OCI-LY1 (cell line): ENCODE results near the gene COL25A1.

Experiments used
- H2AFZ ChIP-seq: fragments of 200-600 bp; sonication (generic), shearing (Covaris generic); 2 replicates; pipeline ENCODE4 v1.6.0; 2014; ENCODE audit warnings: antibody characterized with exemption, mild to moderate bottlenecking, low read length
- H3F3A ChIP-seq: fragments of 200-600 bp; sonication (generic), shearing (Covaris generic); 2 replicates; pipeline ENCODE4 v1.6.0; 2014; ENCODE audit warnings: mild to moderate bottlenecking, antibody characterized with exemption, low read length, moderate library complexity; ENCODE audit not compliant: insufficient read depth
- H3K27ac ChIP-seq: fragments of 200-600 bp; sonication (generic); 2 replicates; pipeline ENCODE4 v1.5.1; 2014; ENCODE audit warnings: low read length, mixed run types, mild to moderate bottlenecking, low read depth; ENCODE audit not compliant: poor library complexity, severe bottlenecking
- H3K27me3 ChIP-seq: fragments of 200-600 bp; sonication (generic); 2 replicates; pipeline ENCODE4 v1.6.0; 2014; ENCODE audit warnings: antibody characterized with exemption, mild to moderate bottlenecking, low read length, moderate library complexity; ENCODE audit not compliant: insufficient read depth
- H3K36me3 ChIP-seq: fragments of 200-600 bp; sonication (generic); 2 replicates; pipeline ENCODE4 v1.6.1; 2014; ENCODE audit warnings: mild to moderate bottlenecking, antibody characterized with exemption, low read length, moderate library complexity, mixed read lengths; ENCODE audit not compliant: insufficient read depth
- H3K4me1 ChIP-seq: fragments of 200-600 bp; sonication (generic); 2 replicates; pipeline ENCODE4 v1.5.1; 2014; ENCODE audit warnings: mild to moderate bottlenecking, low read length, moderate library complexity; ENCODE audit not compliant: insufficient read depth, severe bottlenecking
- H3K4me2 ChIP-seq: fragments of 200-600 bp; sonication (generic), shearing (Covaris generic); 2 replicates; pipeline ENCODE4 v1.6.1; 2014; ENCODE audit warnings: low read length
- H3K4me3 ChIP-seq: fragments of 200-600 bp; sonication (generic); 2 replicates; pipeline ENCODE4 v1.5.1; 2014; ENCODE audit warnings: low read length, low read depth, mild to moderate bottlenecking, mixed read lengths; ENCODE audit not compliant: poor library complexity, severe bottlenecking
- H3K79me2 ChIP-seq: fragments of 200-600 bp; shearing (Covaris generic); 2 replicates; pipeline ENCODE4 v1.6.1; 2016; ENCODE audit warnings: mixed run types, low read length, mixed read lengths; ENCODE audit not compliant: insufficient read depth
- H3K9ac ChIP-seq: fragments of 200-600 bp; sonication (generic), shearing (Covaris generic); 2 replicates; pipeline ENCODE4 v1.6.1; 2014; ENCODE audit warnings: mild to moderate bottlenecking, low read length, mixed read lengths
- H3K9me2 ChIP-seq: fragments of 200-600 bp; sonication (generic), shearing (Covaris generic); 2 replicates; pipeline ENCODE4 v1.6.1; 2014; ENCODE audit warnings: low read depth, mild to moderate bottlenecking, low read length, mixed read lengths
- H3K9me3 ChIP-seq: fragments of 200-600 bp; shearing (Covaris generic); 2 replicates; pipeline ENCODE4 v1.6.1; 2014; ENCODE audit warnings: low read length, mixed read lengths
- H4K20me1 ChIP-seq: fragments of 200-600 bp; sonication (generic), shearing (Covaris generic); 2 replicates; pipeline ENCODE4 v1.6.0; 2016; ENCODE audit warnings: mild to moderate bottlenecking, low read length; ENCODE audit not compliant: insufficient read depth
- CTCF ChIP-seq: fragments of 200-600 bp; sonication (generic), shearing (Covaris generic); IDR thresholded peaks from 2 replicates; pipeline ENCODE4 v1.5.1; 2017; ENCODE audit warnings: mild to moderate bottlenecking, antibody characterized with exemption, low read length, moderate library complexity, mixed read lengths
- EZH2 ChIP-seq: fragments of 200-600 bp; sonication (generic), shearing (Covaris generic); IDR thresholded peaks from 2 replicates; pipeline ENCODE4 v1.8.0; 2017; ENCODE audit warnings: borderline replicate concordance, mixed run types, mild to moderate bottlenecking, antibody characterized with exemption, low read length, moderate library complexity, mixed read lengths

The COL25A1 gene

GRCh38 chr4:109256818-109257217 lies 45.6 kb downstream of the COL25A1 start:
- TF ChIP-seq CTCF (no peak), EZH2 (no peak)
- H2AFZ ChIP-seq = no peak overlapping the region
- no peaks in the 10 kb centered on the region for H3K9me3 ChIP-seq
- H3K4me2 ChIP-seq = no peak overlapping the region
- no peak overlapping the region for H3K27ac ChIP-seq
- no peaks in the 10 kb centered on the region for H3K9me2 ChIP-seq
- H3K4me3 ChIP-seq = no peak overlapping the region
- H3F3A ChIP-seq = no peaks in the 10 kb centered on the region
- no peaks in the 10 kb centered on the region for H4K20me1 ChIP-seq
- H3K4me1 ChIP-seq = no peaks in the 10 kb centered on the region
- no peaks in the 10 kb centered on the region for H3K27me3 ChIP-seq
- H3K36me3 ChIP-seq = no peaks in the 10 kb centered on the region
- H3K79me2 ChIP-seq = no peaks in the 10 kb centered on the region
- no peak overlapping the region for H3K9ac ChIP-seq

DNA sequence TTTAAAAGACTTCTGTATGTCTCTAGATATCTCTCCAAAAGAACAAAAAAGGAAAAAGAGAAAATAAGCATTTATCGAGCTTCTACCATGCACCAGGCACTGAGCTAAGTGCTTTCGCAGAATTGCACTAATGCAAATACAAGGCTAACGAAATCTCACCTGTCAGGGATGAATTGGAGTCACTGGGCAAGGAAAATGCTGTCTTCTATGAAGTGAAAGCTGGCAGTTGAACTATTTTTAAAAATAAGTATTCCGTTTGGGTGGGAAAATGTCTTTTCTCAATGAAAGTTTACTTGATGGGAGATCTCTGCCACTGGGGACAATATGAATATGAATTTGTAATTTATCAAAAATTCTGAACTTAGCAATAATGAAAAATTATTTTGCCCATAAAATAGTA lies 47.6 kb downstream of the COL25A1 start:
- Histone ChIP-seq H3K79me2 (no peaks in the 10 kb centered on the region), H3K4me2 (no peak overlapping the region), H3K36me3 (no peaks in the 10 kb centered on the region), H3K9me3 (no peaks in the 10 kb centered on the region), H3K4me1 (no peaks in the 10 kb centered on the region), H3K27ac (no peak overlapping the region), H3K27me3 (no peaks in the 10 kb centered on the region), H3F3A (no peaks in the 10 kb centered on the region), H2AFZ (no peak overlapping the region), H3K4me3 (no peak overlapping the region), H3K9ac (no peak overlapping the region), H3K9me2 (no peaks in the 10 kb centered on the region), H4K20me1 (no peaks in the 10 kb centered on the region)
- TF ChIP-seq EZH2 (no peak), CTCF (no peak)

DNA sequence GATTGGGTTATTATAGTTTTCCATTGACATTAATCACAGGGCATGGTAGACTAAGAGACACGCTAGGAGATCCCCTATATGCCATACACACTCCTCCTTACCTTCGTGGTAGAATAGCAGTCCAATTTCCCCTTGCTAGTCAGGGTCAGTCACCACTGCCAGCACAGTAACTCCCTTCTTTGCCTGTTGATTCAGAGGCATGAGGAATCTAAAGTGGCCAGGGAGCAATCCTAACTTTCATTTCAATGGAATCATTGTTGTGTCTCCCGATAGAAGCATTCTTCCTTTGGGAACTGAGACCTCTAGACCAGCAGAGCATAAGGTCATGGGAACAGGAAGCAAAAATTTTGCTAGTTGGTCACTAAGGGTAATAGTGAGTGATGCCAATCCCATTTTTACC lies 51.1 kb downstream of the COL25A1 start:
- Histone ChIP-seq H3K4me3 (no peak overlapping the region), H3K9ac (no peak overlapping the region), H4K20me1 (no peaks in the 10 kb centered on the region), H3K27me3 (no peaks in the 10 kb centered on the region), H3K4me1 (no peaks in the 10 kb centered on the region), H3F3A (no peaks in the 10 kb centered on the region), H3K4me2 (no peak overlapping the region), H3K79me2 (no peaks in the 10 kb centered on the region), H2AFZ (no peak overlapping the region), H3K36me3 (no peaks in the 10 kb centered on the region), H3K27ac (no peak overlapping the region), H3K9me3 (no peaks in the 10 kb centered on the region), H3K9me2 (no peaks in the 10 kb centered on the region)
- TF ChIP-seq EZH2 = no peak

DNA sequence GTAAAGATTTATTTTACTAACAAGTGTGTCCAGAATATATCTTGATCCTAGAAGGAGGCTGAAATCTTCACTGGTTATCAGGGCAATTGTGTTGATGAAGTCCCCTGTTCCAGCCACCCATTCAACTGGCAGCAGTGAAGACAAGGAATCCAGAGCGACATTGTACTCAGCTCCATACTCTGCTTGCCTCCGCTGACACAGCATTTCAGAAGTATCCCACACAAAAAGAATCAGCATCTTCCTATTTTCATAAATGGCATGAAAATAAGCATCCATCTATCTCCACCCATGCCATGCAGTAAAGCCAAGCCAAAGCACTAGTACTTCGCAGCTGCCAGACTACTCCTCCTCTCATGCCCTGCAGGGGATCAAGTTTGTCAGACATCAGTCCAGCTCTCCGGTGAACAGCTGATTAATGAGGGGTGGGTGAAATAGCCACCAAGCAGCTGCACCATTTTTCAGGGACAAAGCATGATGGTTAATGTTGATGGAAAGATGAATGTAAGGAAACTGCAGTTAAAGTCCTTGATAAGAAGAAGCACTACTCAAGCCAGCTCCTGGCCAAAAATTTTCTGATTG lies 54.0 kb downstream of the COL25A1 start:
- Histone ChIP-seq H3K4me1 (no peaks in the 10 kb centered on the region), H3K9me3 (no peaks in the 10 kb centered on the region), H3K4me2 (no peak overlapping the region), H3K4me3 (no peak overlapping the region), H3F3A (no peaks in the 10 kb centered on the region), H3K79me2 (no peaks in the 10 kb centered on the region), H3K36me3 (no peaks in the 10 kb centered on the region), H2AFZ (no peak overlapping the region), H3K9me2 (no peaks in the 10 kb centered on the region), H3K9ac (no peak overlapping the region), H3K27me3 (no peaks in the 10 kb centered on the region), H3K27ac (no peak overlapping the region), H4K20me1 (no peaks in the 10 kb centered on the region)
- no peak for TF ChIP-seq EZH2
- no peak for TF ChIP-seq CTCF
